ENCODE measurements around the gene LGR4. TPM values are rescaled to one million over a fixed set of nuclear protein-coding genes. Genes with fewer than 3 reads are reported as not detected.

Gene LGR4
- total RNA-seq, 1 experiment from 2014 or later: 33.4 TPM

GRCh38 chr11:27495710-27496300, 23.2 kb upstream of the LGR4 start:
- intact Hi-C loops (cut with micrococcal nuclease; ENCODE audit: unreplicated experiment): no loop called here
- Histone ChIP-seq H3K36me3 (ENCODE audit: low read depth) (peaks cover 37% of the 10 kb centered on the region), H3K4me2 (no peak overlapping the region), H3K4me3 (no peak overlapping the region), H4K20me1 (ENCODE audit: insufficient read depth) (peaks cover 26% of the 10 kb centered on the region), H3K9me2 (ENCODE audit: insufficient read depth) (no peaks in the 10 kb centered on the region), H3K9me3 (ENCODE audit: insufficient read depth, low read depth) (no peaks in the 10 kb centered on the region), H3K79me2 (ENCODE audit: low read depth) (peaks cover 8% of the 10 kb centered on the region; the same call in 1 of the 2 replicates), H2AFZ (no peak overlapping the region), H3K27ac (no peak overlapping the region), H3F3A (ENCODE audit: insufficient read depth, low read depth) (peaks cover 20% of the 10 kb centered on the region), H3K4me1 (replicated peaks; ENCODE audit: insufficient read depth) (no peaks in the 10 kb centered on the region), H3K27me3 (ENCODE audit: insufficient read depth, low read depth) (no peaks in the 10 kb centered on the region)
- no TSS peak for BruUV-seq (replicated peaks)
- ChIA-PET POLR2A (ENCODE audit: unreplicated experiment) (interaction anchor here (0.6 kb wide), 1 partner anchor 27 kb away, joined by 7 read pairs; no protein-coding TSS in a partner anchor), CTCF (interaction anchor here (0.6 to 0.8 kb wide), 3 partner anchors 10 to 476 kb away, joined by 3 to 9 read pairs (median 3); partner anchors contain the start of gene LGR4)
- DNase-seq: no peak
- TF ChIP-seq CTCF (conservative IDR thresholded peaks at IDR 0.05): no peak
- TF ChIP-seq EZH2 (IDR thresholded peaks at IDR 0.05; ENCODE audit: low read depth): no peak

GRCh38 chr11:27489092-27489491, 16.5 kb upstream of the LGR4 start:
- TF ChIP-seq CTCF (conservative IDR thresholded peaks at IDR 0.05) (no peak), EZH2 (IDR thresholded peaks at IDR 0.05; ENCODE audit: low read depth) (no peak)
- POLR2A ChIA-PET (ENCODE audit: unreplicated experiment): no interaction called here
- H3K4me3 ChIP-seq: no peak overlapping the region

GRCh38 chr11:27487706-27488105, 15.1 kb upstream of the LGR4 start:
- H3K27ac ChIP-seq: no peak overlapping the region
- H3K4me3 ChIP-seq: no peak overlapping the region
- H3F3A ChIP-seq (ENCODE audit: insufficient read depth, low read depth): no peaks in the 10 kb centered on the region; the same call in 1 of the 2 replicates
- H4K20me1 ChIP-seq (ENCODE audit: insufficient read depth): no peaks in the 10 kb centered on the region
- H3K4me2 ChIP-seq: no peak overlapping the region
- H3K36me3 ChIP-seq (ENCODE audit: low read depth): no peaks in the 10 kb centered on the region
- intact Hi-C loops (cut with micrococcal nuclease; ENCODE audit: unreplicated experiment): loop anchor here (2.0 to 5.0 kb wide), 3 partner anchors 735 to 1505 kb away; no protein-coding TSS in a partner anchor
- DNase-seq: no peak
- no peak overlapping the region for H2AFZ ChIP-seq
- no peaks in the 10 kb centered on the region for H3K4me1 ChIP-seq (replicated peaks; ENCODE audit: insufficient read depth)
- no peaks in the 10 kb centered on the region for H3K9me3 ChIP-seq (ENCODE audit: insufficient read depth, low read depth)
- TF ChIP-seq CTCF (conservative IDR thresholded peaks at IDR 0.05): no peak
- H3K27me3 ChIP-seq (ENCODE audit: insufficient read depth, low read depth): no peaks in the 10 kb centered on the region
- H3K79me2 ChIP-seq (ENCODE audit: low read depth): no peaks in the 10 kb centered on the region
- CTCF ChIA-PET: no interaction called here
- no TSS peak for BruUV-seq (replicated peaks)
- no peaks in the 10 kb centered on the region for H3K9me2 ChIP-seq (ENCODE audit: insufficient read depth)
- POLR2A ChIA-PET (ENCODE audit: unreplicated experiment): interaction anchor here (0.6 kb wide), 1 partner anchor 260 kb away, joined by 4 read pairs; no protein-coding TSS in a partner anchor

More at GRCh38 chr11:27489092-27489491, 16.5 kb upstream of the LGR4 start:
- no TSS peak for BruUV-seq (replicated peaks)
- no peak overlapping the region for H3K27ac ChIP-seq
- H3K9me2 ChIP-seq (ENCODE audit: insufficient read depth): no peaks in the 10 kb centered on the region
- H2AFZ ChIP-seq: no peak overlapping the region
- no peaks in the 10 kb centered on the region for H3K27me3 ChIP-seq (ENCODE audit: insufficient read depth, low read depth)
- no peak for DNase-seq
- no peaks in the 10 kb centered on the region for H3K79me2 ChIP-seq (ENCODE audit: low read depth)
- H4K20me1 ChIP-seq (ENCODE audit: insufficient read depth): no peaks in the 10 kb centered on the region
- H3K36me3 ChIP-seq (ENCODE audit: low read depth): no peaks in the 10 kb centered on the region
- H3K4me1 ChIP-seq (replicated peaks; ENCODE audit: insufficient read depth): no peaks in the 10 kb centered on the region
- CTCF ChIA-PET: no interaction called here
- H3K9me3 ChIP-seq (ENCODE audit: insufficient read depth, low read depth): no peaks in the 10 kb centered on the region
- H3F3A ChIP-seq (ENCODE audit: insufficient read depth, low read depth): no peaks in the 10 kb centered on the region; the same call in 1 of the 2 replicates
- intact Hi-C loops (cut with micrococcal nuclease; ENCODE audit: unreplicated experiment): loop anchor here (5.0 kb wide), 2 partner anchors 737 to 1507 kb away; no protein-coding TSS in a partner anchor
- H3K4me2 ChIP-seq: no peak overlapping the region

Data from PC-9 (cell line).